ENCODE data around the gene LYZL1.

- TF ChIP-seq TAF1 (IDR thresholded peaks at IDR 0.05; ENCODE audit: borderline replicate concordance, insufficient read depth, low read length) = no peak
- TF ChIP-seq FOXP2 (optimal IDR thresholded peaks at IDR 0.05; ENCODE audit: borderline replicate concordance, extremely low read depth, extremely low read length, insufficient read depth) = no peak
These were observed 49.0 kb upstream of the LYZL1 start for GRCh38 chr10:29239569-29240472.

Data from PFSK-1 (cell line).